Thyroid gland (tissue), 4 donors: ENCODE measurements around the gene SLC35B2. TPM values are rescaled to one million over a fixed set of nuclear protein-coding genes. Genes with fewer than 3 reads are reported as not detected.

Source experiments
- DNase-seq, 2 donors: peaks; one replicate each; pipeline ENCODE4 v3.0.0-alpha.2; 2019
- H3K27ac ChIP-seq, 3 donors: fragments of 200-600 bp; sonication (generic); 1 replicate in 2 of 3; 2 replicates in 1 of 3; pipeline ENCODE4 v1.5.1; 2016 to 2019; ENCODE audit warnings: mild to moderate bottlenecking in 1 of 3, moderate library complexity in 1 of 3
- H3K27me3 ChIP-seq: fragments of 200-600 bp; sonication (generic); one replicate; pipeline ENCODE4 v1.5.1; 2019
- H3K36me3 ChIP-seq, 2 donors: fragments of 200-600 bp; sonication (generic); one replicate each; pipeline ENCODE4 v1.5.1; 2016 to 2019
- H3K4me1 ChIP-seq, 2 donors: fragments of 200-600 bp; sonication (generic); one replicate each; pipeline ENCODE4 v1.5.1; 2017 to 2019
- H3K4me3 ChIP-seq, 3 donors: fragments of 200-600 bp; sonication (generic); replicated peaks in 1 of 3; 1 replicate in 2 of 3; 2 replicates in 1 of 3; pipeline ENCODE4 v1.5.1; 2016; ENCODE audit warnings: mild to moderate bottlenecking in 1 of 3
- H3K9me3 ChIP-seq: fragments of 200-600 bp; sonication (generic); one replicate; pipeline ENCODE4 v1.5.1; 2017
- CTCF ChIP-seq, 6 experiments: fragments of 200-600 bp in 3 of 6; fragments of 450-650 bp in 3 of 6; sonication (generic) in 3 of 6; IDR thresholded peaks; one replicate each; pipeline ENCODE4 v1.5.1; 2016 to 2019; ENCODE audit warnings: antibody characterized with exemption in 6 of 6, mild to moderate bottlenecking in 2 of 6, inconsistent platforms in 1 of 6, moderate library complexity in 1 of 6
- POLR2A ChIP-seq, 2 donors: fragments of 450-650 bp; IDR thresholded peaks; one replicate each; pipeline ENCODE4 v1.6.1; 2017; ENCODE audit warnings: antibody characterized with exemption in 2 of 2, mild to moderate bottlenecking in 2 of 2, moderate library complexity in 1 of 2
- WGBS, 2 donors: methylation state at CpG; one replicate each; pipeline ENCODE4 v1.1.5; 2017; 5-methylcytosine and 5-hydroxymethylcytosine counted together
- intact Hi-C: fragments of 100-400 bp; cut with DNase I; formaldehyde crosslinking; loops from one replicate; pipeline ENCODE4 v1.15.1; 2023
- total RNA-seq, 4 donors: library from RNA; depleted of rRNA; stranded (reverse); fragments of >200 nt; gene quantifications; one replicate each; pipeline ENCODE4 v1.2.3, GENCODE V29; 2016

SLC35B2 gene
- total RNA-seq, 4 donors from 2014 or later, result 28.5 to 46.5 (median 41.8) TPM

- Histone ChIP-seq H3K27ac (peak overlapping the region in 2 of 3 donors; percentile 31 to 41), H3K4me1 (peaks cover 24 to 52% of the 10 kb centered on the region in 2 donors), H3K36me3 (peaks cover 14 to 24% of the 10 kb centered on the region in 2 donors), H3K27me3 (no peaks in the 10 kb centered on the region), H3K4me3 (no peak overlapping the region), H3K9me3 (no peaks in the 10 kb centered on the region)
- TF ChIP-seq CTCF (IDR thresholded peaks at IDR 0.05) (no peak), POLR2A (IDR thresholded peaks at IDR 0.05) (no peak)
- intact Hi-C loops, result no loop called here
- 79 to 80% methylated on average over 6 to 7 of the region's 7 CpGs for WGBS, 2 donors
- no peak for DNase-seq
These were observed 30.1 kb downstream of the SLC35B2 start for GRCh38 chr6:44227148-44227793.

- DNase-seq, result no peak
- 60 to 63% methylated on average over 15 of the region's 15 CpGs for WGBS, 2 donors
These were observed 30.8 kb downstream of the SLC35B2 start for GRCh38 chr6:44226368-44227147.

GRCh38 chr6:44225579-44226325 lies 31.6 kb downstream of the SLC35B2 start:
- no peak for DNase-seq
- Histone ChIP-seq H3K36me3 (peaks cover 10 to 11% of the 10 kb centered on the region in 2 donors), H3K27me3 (no peaks in the 10 kb centered on the region), H3K4me1 (peaks cover 39 to 68% of the 10 kb centered on the region in 2 donors), H3K9me3 (no peaks in the 10 kb centered on the region), H3K4me3 (no peak overlapping the region), H3K27ac (peak overlapping the region in 1 of 3 donors; percentile 31)
- TF ChIP-seq POLR2A (IDR thresholded peaks at IDR 0.05) (no peak), CTCF (IDR thresholded peaks at IDR 0.05) (no peak)
- intact Hi-C loops, result no loop called here
- WGBS, 2 donors, result 91 to 96% methylated on average over 8 of the region's 8 CpGs

More at GRCh38 chr6:44226368-44227147, 30.8 kb downstream of the SLC35B2 start:
- intact Hi-C loops, result no loop called here
- Histone ChIP-seq H3K9me3 (no peaks in the 10 kb centered on the region), H3K4me3 (no peak overlapping the region), H3K27me3 (no peaks in the 10 kb centered on the region), H3K4me1 (peaks cover 31 to 60% of the 10 kb centered on the region in 2 donors), H3K36me3 (peaks cover 13 to 17% of the 10 kb centered on the region in 2 donors), H3K27ac (peak overlapping the region in 2 of 3 donors; percentile 31 to 41)
- TF ChIP-seq POLR2A (IDR thresholded peaks at IDR 0.05) (no peak), CTCF (IDR thresholded peaks at IDR 0.05) (no peak)

GRCh38 chr6:44224965-44225305 lies 32.4 kb downstream of the SLC35B2 start:
- DNase-seq, result no peak
- H3K9me3 ChIP-seq, result no peaks in the 10 kb centered on the region
- H3K36me3 ChIP-seq, result peaks cover 2 to 4% of the 10 kb centered on the region in 2 donors
- intact Hi-C loops, result no loop called here
- TF ChIP-seq CTCF (IDR thresholded peaks at IDR 0.05) (no peak), POLR2A (IDR thresholded peaks at IDR 0.05) (no peak)
- H3K4me1 ChIP-seq, result peaks cover 42 to 71% of the 10 kb centered on the region in 2 donors
- no peak overlapping the region for H3K27ac ChIP-seq
- H3K4me3 ChIP-seq, result no peak overlapping the region
- H3K27me3 ChIP-seq, result no peaks in the 10 kb centered on the region
- WGBS, 2 donors, result 91 to 96% methylated on average over 4 of the region's 4 CpGs
